ENCODE data around the gene LRRC8D. TPM values are rescaled to one million over a fixed set of nuclear protein-coding genes. Genes with fewer than 3 reads are reported as not detected.

The LRRC8D gene
- total RNA-seq, 1 experiment from 2014 or later: 15.0 TPM

DNA sequence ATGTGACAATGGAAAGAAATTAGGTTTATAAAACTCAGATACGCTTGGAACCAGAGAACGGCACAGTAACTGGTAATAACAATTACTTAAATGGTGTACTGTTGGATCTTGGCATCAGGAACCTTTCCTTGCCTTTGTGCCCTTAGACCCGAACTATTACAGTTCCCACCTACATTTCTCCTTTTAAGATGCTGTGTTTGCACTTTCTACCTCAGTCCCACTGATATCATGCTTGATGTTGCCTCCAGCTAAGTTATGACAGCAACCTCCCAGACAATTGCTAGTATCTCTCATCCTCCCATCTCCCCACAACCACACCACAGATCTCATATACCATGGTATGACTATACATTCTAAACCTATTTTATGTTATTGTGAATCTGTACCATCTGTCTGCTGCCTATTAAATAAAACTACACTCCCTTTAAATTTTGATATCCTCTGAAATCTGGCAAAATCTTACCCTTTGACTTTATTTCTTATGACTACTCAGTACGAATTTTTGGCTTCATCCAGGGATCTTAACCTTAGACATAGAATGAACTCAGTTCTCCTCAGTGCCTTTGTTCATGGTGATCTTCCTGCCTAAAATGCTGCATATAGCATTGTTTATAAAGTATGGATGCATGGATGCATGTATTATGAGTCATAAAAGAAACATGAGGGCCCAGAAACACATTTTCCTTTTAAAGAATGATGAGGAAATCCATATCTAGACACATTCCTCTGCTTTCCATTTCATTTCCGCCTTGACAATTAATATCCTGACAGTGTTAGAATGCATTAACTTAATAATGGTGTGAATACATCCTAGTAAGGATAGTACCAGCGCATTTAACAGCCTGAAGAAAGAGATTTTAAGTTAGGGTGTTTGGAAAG, 64.1 kb downstream of the LRRC8D start:
- ChIA-PET CTCF (no interaction called here), POLR2A (no interaction called here), RAD21 (ENCODE audit: low non-redundant PET in 1 of 2, low total read pairs in 2 of 2, uncharacterized antibody in 2 of 2, unreplicated experiment in 2 of 2) (no interaction called here)
- no peak overlapping the region for H3K27ac ChIP-seq (ENCODE audit: low read depth, low read length)
- peaks cover 10 to 11% of the 10 kb centered on the region in 2 experiments; a peak in 3 of 4 replicates for H3K4me1 ChIP-seq (ENCODE audit: control insufficient read depth in 1 of 2, insufficient read depth in 2 of 2, low read length in 2 of 2)
- ATAC-seq (no peak), DNase-seq (ENCODE audit: low read depth, low spot score) (no peak)
- intact Hi-C loops (cut with micrococcal nuclease): no loop called here
- no peaks in the 10 kb centered on the region for H3K36me3 ChIP-seq (ENCODE audit: control insufficient read depth in 1 of 2, insufficient read depth in 2 of 2, low read length in 2 of 2)
- H3K9ac ChIP-seq (ENCODE audit: low read length): no peak overlapping the region
- no peaks in the 10 kb centered on the region for H3K9me2 ChIP-seq (ENCODE audit: insufficient read depth)
- H3K4me3 ChIP-seq (replicated peaks in 1 of 2; ENCODE audit: low read depth in 1 of 2, low read length in 2 of 2): no peak overlapping the region
- no peaks in the 10 kb centered on the region for H3K79me2 ChIP-seq (ENCODE audit: insufficient read depth, low read length)
- no peaks in the 10 kb centered on the region for H3K27me3 ChIP-seq (ENCODE audit: insufficient read depth, low read length)
- TF ChIP-seq YY1 (IDR thresholded peaks at IDR 0.05; ENCODE audit: extremely low read depth, insufficient replicate concordance, low read depth, low read length) (no peak), EZH2phosphoT487 (IDR thresholded peaks at IDR 0.05; ENCODE audit: borderline replicate concordance) (no peak), ZFX (IDR thresholded peaks at IDR 0.05) (no peak), EGR1 (IDR thresholded peaks at IDR 0.05; ENCODE audit: low read depth) (no peak)
- no peak overlapping the region; the same call in 1 of the 2 replicates for H3K4me2 ChIP-seq (ENCODE audit: low read length)
- no TSS peak for BruUV-seq (replicated peaks)
- H3K9me3 ChIP-seq (ENCODE audit: control insufficient read depth in 1 of 2, insufficient read depth in 1 of 2, low read depth in 1 of 2, low read length in 2 of 2): no peaks in the 10 kb centered on the region; a peak in 1 of 4 replicates
- H4K20me1 ChIP-seq (ENCODE audit: insufficient read depth): no peaks in the 10 kb centered on the region
- H2AFZ ChIP-seq (ENCODE audit: low read depth, low read length, poor library complexity, severe bottlenecking): no peak overlapping the region

DNA sequence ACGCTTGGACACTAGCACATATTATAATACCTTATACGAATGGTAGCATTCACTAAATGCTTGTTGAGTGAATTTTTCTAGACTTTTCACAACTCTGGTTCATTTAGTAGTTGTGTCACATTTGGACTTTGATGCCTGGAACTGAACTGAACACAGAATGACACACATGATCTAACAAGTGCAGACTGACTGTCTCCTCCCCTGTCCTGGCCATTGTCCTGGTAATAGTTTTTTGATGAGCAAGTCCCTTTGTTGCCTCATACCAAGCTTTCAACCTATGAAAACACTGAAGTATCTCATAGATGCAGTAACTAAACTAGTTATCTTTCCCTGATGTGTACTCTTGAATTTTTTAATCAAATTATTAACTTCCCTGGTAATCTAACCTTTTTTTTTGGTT, 66.4 kb downstream of the LRRC8D start:
- no peaks in the 10 kb centered on the region for H3K9me3 ChIP-seq (ENCODE audit: control insufficient read depth in 1 of 2, insufficient read depth in 1 of 2, low read depth in 1 of 2, low read length in 2 of 2)
- no peak overlapping the region for H3K4me2 ChIP-seq (ENCODE audit: low read length)
- ChIA-PET POLR2A (no interaction called here), CTCF (no interaction called here), RAD21 (ENCODE audit: low non-redundant PET in 1 of 2, low total read pairs in 2 of 2, uncharacterized antibody in 2 of 2, unreplicated experiment in 2 of 2) (no interaction called here)
- no peak overlapping the region for H3K9ac ChIP-seq (ENCODE audit: low read length)
- no peaks in the 10 kb centered on the region for H3K27me3 ChIP-seq (ENCODE audit: insufficient read depth, low read length)
- no peaks in the 10 kb centered on the region for H3K9me2 ChIP-seq (ENCODE audit: insufficient read depth)
- peaks cover 17 to 18% of the 10 kb centered on the region in 2 experiments; a peak in 3 of 4 replicates for H3K4me1 ChIP-seq (ENCODE audit: control insufficient read depth in 1 of 2, insufficient read depth in 2 of 2, low read length in 2 of 2)
- H3K36me3 ChIP-seq (ENCODE audit: control insufficient read depth in 1 of 2, insufficient read depth in 2 of 2, low read length in 2 of 2): no peaks in the 10 kb centered on the region
- no peak overlapping the region for H2AFZ ChIP-seq (ENCODE audit: low read depth, low read length, poor library complexity, severe bottlenecking)
- ATAC-seq (no peak), DNase-seq (ENCODE audit: low read depth, low spot score) (no peak)
- no peaks in the 10 kb centered on the region for H3K79me2 ChIP-seq (ENCODE audit: insufficient read depth, low read length)
- BruUV-seq (replicated peaks): no TSS peak
- no peak overlapping the region for H3K27ac ChIP-seq (ENCODE audit: low read depth, low read length)
- intact Hi-C loops (cut with micrococcal nuclease): no loop called here
- H4K20me1 ChIP-seq (ENCODE audit: insufficient read depth): no peaks in the 10 kb centered on the region
- TF ChIP-seq ZFX (IDR thresholded peaks at IDR 0.05): no peak
- no peak for TF ChIP-seq ATF3 (IDR thresholded peaks at IDR 0.05)
- TF ChIP-seq CEBPB (IDR thresholded peaks at IDR 0.05; ENCODE audit: low read depth): no peak
- no peak for TF ChIP-seq SIN3A (IDR thresholded peaks at IDR 0.05; ENCODE audit: low read depth)
- TF ChIP-seq FOSL1 (IDR thresholded peaks at IDR 0.05; ENCODE audit: low read depth): no peak
- TF ChIP-seq EGR1 (IDR thresholded peaks at IDR 0.05; ENCODE audit: low read depth): no peak
- TF ChIP-seq SP1 (IDR thresholded peaks at IDR 0.05; ENCODE audit: low read depth): no peak
- no peak for TF ChIP-seq EZH2 (IDR thresholded peaks at IDR 0.05)
- no peak for TF ChIP-seq EZH2phosphoT487 (IDR thresholded peaks at IDR 0.05; ENCODE audit: borderline replicate concordance)
- no peak for TF ChIP-seq CBX3 (IDR thresholded peaks at IDR 0.05; ENCODE audit: low read depth)
- TF ChIP-seq REST (IDR thresholded peaks at IDR 0.05; ENCODE audit: low read depth): no peak
- no peak for TF ChIP-seq RAD21 (IDR thresholded peaks at IDR 0.05; ENCODE audit: low read depth)
- TF ChIP-seq YY1 (IDR thresholded peaks at IDR 0.05; ENCODE audit: extremely low read depth, insufficient replicate concordance, low read depth, low read length): no peak
- no peak for TF ChIP-seq JUND (IDR thresholded peaks at IDR 0.05)
- TF ChIP-seq, protein P1, sequence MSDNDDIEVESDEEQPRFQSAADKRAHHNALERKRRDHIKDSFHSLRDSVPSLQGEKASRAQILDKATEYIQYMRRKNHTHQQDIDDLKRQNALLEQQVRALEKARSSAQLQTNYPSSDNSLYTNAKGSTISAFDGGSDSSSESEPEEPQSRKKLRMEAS (IDR thresholded peaks at IDR 0.05): no peak
- no peak for TF ChIP-seq SRF (IDR thresholded peaks at IDR 0.05; ENCODE audit: low read depth)
- TF ChIP-seq TCF7L2 (IDR thresholded peaks at IDR 0.05; ENCODE audit: borderline replicate concordance, extremely low read depth, insufficient read depth, insufficient read length): no peak
- H3K4me3 ChIP-seq (replicated peaks in 1 of 2; ENCODE audit: low read depth in 1 of 2, low read length in 2 of 2): no peak overlapping the region

Measured in HCT116 (cell line).